K562 (cell line): Measurements from ENCODE around the gene BHLHE40. TPM values are rescaled to one million over a fixed set of nuclear protein-coding genes. Genes with fewer than 3 reads are reported as not detected.

Experiments
- ATAC-seq: fragments of 200-7000 bp; cut with Tn5 transposase; 3 replicates; pipeline ENCODE4 v1.9.1; 2020; ENCODE audit warnings: moderate library complexity
- BruUV-seq: library from RNA; stranded (reverse); fragments of 400-500 nt; replicated peaks from 2 replicates; lab custom pipeline; 2021; lab: Mats Ljungman, UMichigan
- CTCF ChIA-PET: fragments of 300-600 bp; formaldehyde crosslinking; extraction: SDS; loops from one replicate; lab custom pipeline; 2021; ENCODE audit warnings: low intra/inter-chr PET ratio; lab: Yijun Ruan, JAX
- POLR2A ChIA-PET: fragments of 300-600, 350-650 bp; sonication (Branson Sonifier 250); formaldehyde crosslinking; extraction: SDS; loops from one replicate; lab custom pipeline; 2021; ENCODE audit warnings: antibody characterized with exemption, inconsistent platforms; lab: Yijun Ruan, JAX
- DNase-seq, 4 experiments: peaks; one replicate each; pipeline versions ENCODE4 v3.0.0 to v3.0.0-alpha.2; 2011 to 2018; ENCODE audit warnings: low spot score in 3 of 4, mixed read lengths in 3 of 4; ENCODE audit errors: extremely low read depth in 1 of 4
- FAIRE-seq: peaks from 2 replicates; lab custom pipeline; 2011; peaks lifted over from hg19 to GRCh38; lab: Jason Lieb, UNC
- H2AFZ ChIP-seq: 2 replicates; pipeline ENCODE4 v1.6.0; 2011; ENCODE audit warnings: low read depth, low read length, control low read depth, inconsistent platforms
- H3K27ac ChIP-seq: fragments of 200-600 bp; 3 replicates; pipeline ENCODE4 v1.8.0; 2011; ENCODE audit warnings: low read depth, mild to moderate bottlenecking, control low read depth, inconsistent platforms, low read length, moderate library complexity, mixed read lengths; ENCODE audit errors: extremely low read depth
- H3K27me3 ChIP-seq, 2 experiments: fragments of 300-600 bp in 1 of 2; 2 replicates in 1 of 2; 3 replicates in 1 of 2; pipeline versions ENCODE4 v1.6.0 to v1.8.0; 2011; ENCODE audit warnings: inconsistent platforms in 2 of 2, low read length in 2 of 2, mild to moderate bottlenecking in 1 of 2, mixed read lengths in 1 of 2, moderate library complexity in 1 of 2; ENCODE audit not compliant: control insufficient read depth in 2 of 2, insufficient read depth in 2 of 2
- H3K36me3 ChIP-seq: fragments of 300-600 bp; 3 replicates; pipeline ENCODE4 v1.8.0; 2011; ENCODE audit warnings: mild to moderate bottlenecking, low read length, inconsistent platforms; ENCODE audit not compliant: control insufficient read depth, insufficient read depth
- H3K4me1 ChIP-seq, 2 experiments: fragments of 200-600 bp in 1 of 2; replicated peaks in 1 of 2; 2 replicates in 1 of 2; 3 replicates in 1 of 2; pipeline versions ENCODE4 v1.5.1 to v1.8.0; 2011; ENCODE audit warnings: inconsistent platforms in 2 of 2, low read length in 2 of 2, mild to moderate bottlenecking in 1 of 2, mixed read lengths in 1 of 2, moderate library complexity in 1 of 2; ENCODE audit not compliant: control insufficient read depth in 2 of 2, insufficient read depth in 2 of 2
- H3K4me2 ChIP-seq: 2 replicates; pipeline ENCODE4 v1.6.1; 2011; ENCODE audit warnings: low read length, control low read depth, inconsistent platforms, mixed read lengths; ENCODE audit not compliant: insufficient read depth
- H3K4me3 ChIP-seq: fragments of 200-600 bp; sonication (generic), shearing (Covaris generic); 2 replicates; pipeline ENCODE4 v1.5.1; 2016; ENCODE audit warnings: control low read depth, inconsistent platforms
- H3K79me2 ChIP-seq: fragments of 200-600 bp; 3 replicates; pipeline ENCODE4 v1.8.0; 2011; ENCODE audit warnings: low read length, inconsistent platforms; ENCODE audit not compliant: control insufficient read depth, insufficient read depth
- H3K9ac ChIP-seq, 2 experiments: 2 replicates each; pipeline versions ENCODE4 v1.6.0 to v1.6.1; 2011; ENCODE audit warnings: low read depth in 2 of 2, low read length in 2 of 2, control low read depth in 1 of 2, inconsistent platforms in 1 of 2, mild to moderate bottlenecking in 1 of 2, mixed read lengths in 1 of 2; ENCODE audit not compliant: insufficient read depth in 1 of 2
- H3K9me1 ChIP-seq: one replicate; pipeline ENCODE4 v1.6.0; 2011; ENCODE audit warnings: inconsistent platforms, mild to moderate bottlenecking, low read length, moderate library complexity; ENCODE audit not compliant: control insufficient read depth, insufficient read depth
- H3K9me3 ChIP-seq: replicated peaks from 2 replicates; pipeline ENCODE4 v1.5.1; 2011; ENCODE audit warnings: low read depth, low read length, inconsistent platforms; ENCODE audit not compliant: control insufficient read depth, insufficient read depth
- H4K20me1 ChIP-seq: replicated peaks from 2 replicates; pipeline ENCODE4 v1.6.1; 2011; ENCODE audit warnings: low read length, inconsistent platforms, mixed read lengths; ENCODE audit not compliant: control insufficient read depth, insufficient read depth
- CBX5 ChIP-seq: IDR thresholded peaks from 2 replicates; pipeline ENCODE4 v1.6.1; 2014; ENCODE audit warnings: low read depth, borderline replicate concordance
- CEBPG ChIP-seq, 3 experiments: fragments of 200-800 bp in 1 of 3; sonication (Bioruptor generic) in 1 of 3; sonication (generic) in 1 of 3; formaldehyde crosslinking in 1 of 3; IDR thresholded peaks in 2 of 3; conservative IDR thresholded peaks in 1 of 3; 2 replicates each; pipeline versions ENCODE4 v1.6.1 to v1.8.0; 2016 to 2022; ENCODE audit warnings: missing compliant biosample characterization in 2 of 3, missing genetic modification characterization in 2 of 3, mild to moderate bottlenecking in 1 of 3, missing genetic modification reagents in 1 of 3
- RAD21 ChIP-seq, 2 experiments: fragments of 250-450 bp in 1 of 2; fragments of 450-650 bp in 1 of 2; sonication (Bioruptor Pico) in 1 of 2; formaldehyde crosslinking in 1 of 2; IDR thresholded peaks in 1 of 2; conservative IDR thresholded peaks in 1 of 2; 2 replicates each; pipeline versions ENCODE4 v1.4.0 to v1.8.0; 2020 to 2022; ENCODE audit warnings: mild to moderate bottlenecking in 2 of 2, moderate library complexity in 1 of 2
- SETDB1 ChIP-seq: IDR thresholded peaks from one replicate; pipeline ENCODE4 v1.6.1; 2012; ENCODE audit warnings: low read length, control low read depth, inconsistent platforms
- ZEB2 ChIP-seq: fragments of 450-650 bp; IDR thresholded peaks from 2 replicates; pipeline ENCODE4 v1.6.1; 2016
- WGBS: fragments of 100-300 bp; shearing (Covaris generic); methylation state at CpG from one replicate; pipeline ENCODE4 v1.1.6; 2016; ENCODE audit warnings: low coverage, mixed read lengths; ENCODE audit not compliant: insufficient coverage; ENCODE audit errors: missing lambda C conversion rate; 5-methylcytosine and 5-hydroxymethylcytosine counted together
- in situ Hi-C: fragments of 300-500 bp; cut with MboI; formaldehyde crosslinking; loops from 4 replicates; pipeline ENCODE4 v1.15.0; 2018; ENCODE audit warnings: inconsistent platforms, mixed read lengths
- intact Hi-C: fragments of 100-400 bp; cut with micrococcal nuclease; formaldehyde crosslinking; loops from 2 replicates; pipeline ENCODE4 v1.14.2; 2022
- polyA plus RNA-seq, 8 experiments: library from polyadenylated mRNA; depleted of rRNA in 4 of 8; stranded (reverse) in 5 of 8; unstranded in 3 of 8; fragments of >200 nt; fragmentation: Nextera tagmentation in 2 of 8; fragmentation: Illumina TruSeq in 1 of 8; extraction: Ambion mirVana in 2 of 8; extraction: Trizol in 1 of 8; gene quantifications; 2 replicates each; pipeline versions ENCODE4 v1.2.1 to v1.2.3, GENCODE V29; 2011 to 2014; ENCODE audit warnings: inconsistent platforms in 1 of 8, missing spikeins in 1 of 8
- total RNA-seq, 7 experiments: library from RNA; depleted of rRNA in 6 of 7; stranded (reverse); fragments of >200 nt in 6 of 7; fragmentation: Illumina TruSeq in 2 of 7; extraction: Trizol in 2 of 7; gene quantifications; 2 replicates each; pipeline versions ENCODE4 v1.2.1 to v1.2.3, GENCODE V29; 2011 to 2021; ENCODE audit warnings: low replicate concordance in 1 of 7
- TF ChIP-seq, protein P1 (sequence below): sonication (generic); formaldehyde crosslinking; IDR thresholded peaks from 2 replicates; pipeline ENCODE4 v1.8.0; 2022; ENCODE audit warnings: mild to moderate bottlenecking, missing genetic modification reagents

BHLHE40 gene
- total and polyA plus RNA-seq, 9 of the 15 experiments (the other 6 are each of a cell fraction or from before 2014, with no cell fraction given) = 12.0 to 83.9 (median 31.4) TPM

DNA sequence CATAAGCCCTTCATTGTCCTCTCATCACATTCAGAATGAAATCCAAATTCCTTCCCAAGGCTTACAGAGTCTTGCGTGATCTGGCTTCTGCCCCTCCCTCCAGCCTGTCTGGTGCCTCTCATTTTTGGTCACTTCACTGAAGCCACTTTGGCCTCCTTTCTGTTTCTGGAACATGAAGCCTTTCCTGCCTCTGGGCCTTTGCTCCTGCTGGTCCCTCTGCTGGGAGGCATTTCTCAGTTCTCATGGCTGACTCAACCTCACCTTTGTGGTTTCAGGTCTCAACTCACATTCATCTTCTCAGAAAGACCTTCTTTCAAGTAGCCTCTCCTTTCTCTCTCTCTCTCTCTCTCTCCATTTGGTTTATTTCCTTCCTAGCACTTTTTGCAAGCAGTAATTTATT lies 43.9 kb upstream of the BHLHE40 start:
- Histone ChIP-seq H3K4me3 (no peak overlapping the region), H3K79me2 (no peaks in the 10 kb centered on the region)
- CTCF ChIA-PET = no interaction called here
- peak; percentile 34 for ATAC-seq
- BruUV-seq = no TSS peak
- TF ChIP-seq, protein P1, sequence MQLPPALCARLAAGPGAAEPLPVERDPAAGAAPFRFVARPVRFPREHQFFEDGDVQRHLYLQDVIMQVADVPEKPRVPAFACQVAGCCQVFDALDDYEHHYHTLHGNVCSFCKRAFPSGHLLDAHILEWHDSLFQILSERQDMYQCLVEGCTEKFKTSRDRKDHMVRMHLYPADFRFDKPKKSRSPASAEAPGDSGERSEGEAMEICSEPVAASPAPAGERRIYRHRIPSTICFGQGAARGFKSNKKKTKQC (CRISPR knock-in tag) = 0 out of 2 replicates have a peak, but pooled peaks have one; percentile 37
- peak; percentile 60; the same call in 1 of the 2 replicates for TF ChIP-seq CEBPG (CRISPR knock-in tag; IDR thresholded peaks at IDR 0.05)
- no peak; a peak in 1 of 4 replicates for TF ChIP-seq CEBPG (tag; conservative IDR thresholded peaks at IDR 0.05 in 1 of 2, IDR thresholded peaks at IDR 0.05 in 1 of 2)
- TF ChIP-seq SETDB1 = no peak
- TF ChIP-seq CBX5 = no peak
- 0 out of 2 replicates have a peak, but pooled peaks have one; percentile 45 for TF ChIP-seq ZEB2
- 0 out of 4 replicates have a peak, but pooled peaks of 1 of the 2 experiments have one; percentile 13 for TF ChIP-seq RAD21 (CRISPR knock-in tag; conservative IDR thresholded peaks at IDR 0.05 in 1 of 2, IDR thresholded peaks at IDR 0.05 in 1 of 2)
- TF ChIP-seq, all 486 proteins: peak for 4
- Histone ChIP-seq H4K20me1 (no peaks in the 10 kb centered on the region), H3K9me3 (no peaks in the 10 kb centered on the region), H3K4me2 (no peak overlapping the region), H3K9ac (no peak overlapping the region), H3K4me1 (peaks cover 0 to 4% of the 10 kb centered on the region in 2 experiments; a peak in 2 of 5 replicates), H3K27me3 (no peaks in the 10 kb centered on the region), H3K36me3 (no peaks in the 10 kb centered on the region), H3K9me1 (no peaks in the 10 kb centered on the region), H3K27ac (no peak overlapping the region), H2AFZ (peak overlapping the region; percentile 18; the same call in 1 of the 2 replicates)
- in situ Hi-C loops = no loop called here
- FAIRE-seq = no peak
- 89% methylated on average over 1 of the region's 1 CpG for WGBS
- DNase-seq = no peak
- intact Hi-C loops = no loop called here
- POLR2A ChIA-PET = interaction anchor here (0.5 to 1.0 kb wide), 2 partner anchors 47 to 201 kb away, joined by 3 read pairs; no protein-coding TSS in a partner anchor
